Measurements from ENCODE around the gene NR1I2.

Gene NR1I2

DNA sequence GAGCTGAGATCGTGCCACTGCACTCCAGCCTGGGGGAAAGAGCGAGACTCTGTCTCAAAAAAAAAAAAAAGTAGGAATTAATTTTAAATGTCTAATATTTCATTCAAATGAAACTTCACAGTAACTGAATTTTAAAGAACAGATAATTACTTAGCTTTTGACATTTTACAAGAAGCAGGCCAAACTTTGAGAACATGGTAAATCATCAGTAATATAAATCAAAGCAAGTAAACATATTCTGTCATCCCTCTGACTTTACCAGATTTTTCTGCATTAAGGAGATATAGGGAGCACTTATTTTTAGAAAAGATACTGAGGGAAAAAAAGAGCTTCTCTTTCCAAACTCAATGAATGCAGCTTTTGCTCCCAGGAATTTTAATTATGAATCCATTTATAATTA lies 37.0 kb downstream of the NR1I2 start:
- no peak overlapping the region for H3K27ac ChIP-seq (ENCODE audit: low read depth, low read length)
- H3K4me1 ChIP-seq (ENCODE audit: control insufficient read depth, insufficient read depth, low read length), result peaks cover 4% of the 10 kb centered on the region; the same call in 1 of the 2 replicates
- H3K27me3 ChIP-seq (ENCODE audit: control insufficient read depth, insufficient read depth, low read length), result no peaks in the 10 kb centered on the region
- no peak overlapping the region for H3K4me3 ChIP-seq (ENCODE audit: low read depth, low read length)
- H3K36me3 ChIP-seq (ENCODE audit: control insufficient read depth, insufficient read depth, low read length), result no peaks in the 10 kb centered on the region
- no peak overlapping the region for H3K9ac ChIP-seq (ENCODE audit: low read depth, low read length)
- no peaks in the 10 kb centered on the region for H3K9me3 ChIP-seq (ENCODE audit: control insufficient read depth, insufficient read depth, low read length)

DNA sequence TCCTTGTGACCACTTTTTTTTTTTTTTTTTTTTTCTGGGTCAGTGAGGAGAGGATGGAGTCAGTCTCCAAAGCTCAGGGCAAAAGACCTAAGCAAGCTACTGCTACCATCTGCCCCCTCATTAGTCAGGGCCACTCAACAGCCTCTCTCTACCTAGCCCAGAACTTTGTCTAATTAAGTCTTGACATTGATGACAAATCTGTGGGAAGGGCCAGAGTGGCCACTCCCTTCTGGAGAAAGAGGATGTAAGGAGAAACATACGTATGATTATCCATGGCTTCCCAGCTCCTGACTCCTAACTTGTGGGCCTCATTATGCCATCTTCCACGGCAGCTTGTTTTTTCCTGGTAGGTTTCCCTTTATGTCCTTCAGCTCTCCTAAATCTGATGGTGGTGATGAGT lies 37.9 kb downstream of the NR1I2 start:
- Histone ChIP-seq H3K9ac (ENCODE audit: low read depth, low read length) (no peak overlapping the region), H3K27ac (ENCODE audit: low read depth, low read length) (no peak overlapping the region), H3K4me1 (ENCODE audit: control insufficient read depth, insufficient read depth, low read length) (peaks cover 4% of the 10 kb centered on the region; the same call in 1 of the 2 replicates), H3K4me3 (ENCODE audit: low read depth, low read length) (no peak overlapping the region), H3K27me3 (ENCODE audit: control insufficient read depth, insufficient read depth, low read length) (no peaks in the 10 kb centered on the region), H3K9me3 (ENCODE audit: control insufficient read depth, insufficient read depth, low read length) (no peaks in the 10 kb centered on the region), H3K36me3 (ENCODE audit: control insufficient read depth, insufficient read depth, low read length) (no peaks in the 10 kb centered on the region)

- Histone ChIP-seq H3K9me3 (ENCODE audit: control insufficient read depth, insufficient read depth, low read length) (no peaks in the 10 kb centered on the region), H3K27me3 (ENCODE audit: control insufficient read depth, insufficient read depth, low read length) (no peaks in the 10 kb centered on the region), H3K4me1 (ENCODE audit: control insufficient read depth, insufficient read depth, low read length) (peaks cover 22% of the 10 kb centered on the region), H3K36me3 (ENCODE audit: control insufficient read depth, insufficient read depth, low read length) (no peaks in the 10 kb centered on the region), H3K9ac (ENCODE audit: low read depth, low read length) (no peak overlapping the region), H3K27ac (ENCODE audit: low read depth, low read length) (peak overlapping the region; percentile 15), H3K4me3 (ENCODE audit: low read depth, low read length) (no peak overlapping the region)
Observed at GRCh38 chr3:119825820-119826219, 43.9 kb downstream of the NR1I2 start.

- H3K27ac ChIP-seq (ENCODE audit: low read depth, low read length), result no peak overlapping the region
Observed at GRCh38 chr3:119826711-119827608, 45.1 kb downstream of the NR1I2 start.

GRCh38 chr3:119829420-119829819 lies 47.5 kb downstream of the NR1I2 start:
- H3K27me3 ChIP-seq (ENCODE audit: control insufficient read depth, insufficient read depth, low read length), result no peaks in the 10 kb centered on the region
- no peak overlapping the region for H3K4me3 ChIP-seq (ENCODE audit: low read depth, low read length)
- H3K36me3 ChIP-seq (ENCODE audit: control insufficient read depth, insufficient read depth, low read length), result no peaks in the 10 kb centered on the region
- no peak overlapping the region for H3K9ac ChIP-seq (ENCODE audit: low read depth, low read length)
- H3K9me3 ChIP-seq (ENCODE audit: control insufficient read depth, insufficient read depth, low read length), result no peaks in the 10 kb centered on the region
- no peak overlapping the region for H3K27ac ChIP-seq (ENCODE audit: low read depth, low read length)
- H3K4me1 ChIP-seq (ENCODE audit: control insufficient read depth, insufficient read depth, low read length), result peaks cover 19% of the 10 kb centered on the region

More at GRCh38 chr3:119826711-119827608, 45.1 kb downstream of the NR1I2 start:
- Histone ChIP-seq H3K9me3 (ENCODE audit: control insufficient read depth, insufficient read depth, low read length) (no peaks in the 10 kb centered on the region), H3K4me3 (ENCODE audit: low read depth, low read length) (no peak overlapping the region), H3K36me3 (ENCODE audit: control insufficient read depth, insufficient read depth, low read length) (no peaks in the 10 kb centered on the region), H3K9ac (ENCODE audit: low read depth, low read length) (no peak overlapping the region), H3K4me1 (ENCODE audit: control insufficient read depth, insufficient read depth, low read length) (peaks cover 22% of the 10 kb centered on the region), H3K27me3 (ENCODE audit: control insufficient read depth, insufficient read depth, low read length) (no peaks in the 10 kb centered on the region)

DNA sequence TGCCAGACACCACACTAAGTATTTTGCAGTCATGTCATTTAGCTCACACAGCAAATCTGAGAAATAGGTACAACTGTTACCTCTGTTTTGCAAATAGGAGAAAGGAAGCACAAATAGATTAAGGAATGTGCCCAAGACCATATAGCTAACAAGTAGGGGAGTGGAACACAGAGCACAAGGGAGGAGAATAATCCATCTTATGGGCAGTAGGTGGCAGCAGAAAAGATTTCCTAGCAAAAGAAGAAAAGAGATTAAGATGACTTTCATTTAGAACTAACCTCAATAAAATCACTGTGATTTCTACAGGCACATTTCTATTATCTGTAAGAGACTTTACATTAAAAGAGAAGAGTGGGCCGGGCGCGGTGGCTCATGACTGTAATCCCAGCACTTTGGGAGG lies 49.1 kb downstream of the NR1I2 start:
- no peak overlapping the region for H3K4me3 ChIP-seq (ENCODE audit: low read depth, low read length)
- no peaks in the 10 kb centered on the region for H3K36me3 ChIP-seq (ENCODE audit: control insufficient read depth, insufficient read depth, low read length)
- peaks cover 16% of the 10 kb centered on the region for H3K4me1 ChIP-seq (ENCODE audit: control insufficient read depth, insufficient read depth, low read length)
- H3K9me3 ChIP-seq (ENCODE audit: control insufficient read depth, insufficient read depth, low read length), result no peaks in the 10 kb centered on the region
- no peak overlapping the region for H3K9ac ChIP-seq (ENCODE audit: low read depth, low read length)
- H3K27me3 ChIP-seq (ENCODE audit: control insufficient read depth, insufficient read depth, low read length), result no peaks in the 10 kb centered on the region
- H3K27ac ChIP-seq (ENCODE audit: low read depth, low read length), result no peak overlapping the region

GRCh38 chr3:119831941-119832371 lies 50.1 kb downstream of the NR1I2 start:
- no peak overlapping the region for H3K27ac ChIP-seq (ENCODE audit: low read depth, low read length)
- H3K4me1 ChIP-seq (ENCODE audit: control insufficient read depth, insufficient read depth, low read length), result peaks cover 13% of the 10 kb centered on the region
- no peaks in the 10 kb centered on the region for H3K36me3 ChIP-seq (ENCODE audit: control insufficient read depth, insufficient read depth, low read length)
- no peaks in the 10 kb centered on the region for H3K27me3 ChIP-seq (ENCODE audit: control insufficient read depth, insufficient read depth, low read length)
- H3K4me3 ChIP-seq (ENCODE audit: low read depth, low read length), result no peak overlapping the region
- no peaks in the 10 kb centered on the region for H3K9me3 ChIP-seq (ENCODE audit: control insufficient read depth, insufficient read depth, low read length)
- no peak overlapping the region for H3K9ac ChIP-seq (ENCODE audit: low read depth, low read length)

GRCh38 chr3:119834754-119835370 lies 53.0 kb downstream of the NR1I2 start:
- H3K27me3 ChIP-seq (ENCODE audit: control insufficient read depth, insufficient read depth, low read length), result no peaks in the 10 kb centered on the region
- no peaks in the 10 kb centered on the region for H3K4me1 ChIP-seq (ENCODE audit: control insufficient read depth, insufficient read depth, low read length)
- H3K9me3 ChIP-seq (ENCODE audit: control insufficient read depth, insufficient read depth, low read length), result no peaks in the 10 kb centered on the region
- no peak overlapping the region for H3K9ac ChIP-seq (ENCODE audit: low read depth, low read length)
- H3K27ac ChIP-seq (ENCODE audit: low read depth, low read length), result no peak overlapping the region
- no peak overlapping the region for H3K4me3 ChIP-seq (ENCODE audit: low read depth, low read length)
- no peaks in the 10 kb centered on the region for H3K36me3 ChIP-seq (ENCODE audit: control insufficient read depth, insufficient read depth, low read length)

GRCh38 chr3:119835556-119835955 lies 53.7 kb downstream of the NR1I2 start:
- no peaks in the 10 kb centered on the region for H3K27me3 ChIP-seq (ENCODE audit: control insufficient read depth, insufficient read depth, low read length)
- H3K4me3 ChIP-seq (ENCODE audit: low read depth, low read length), result no peak overlapping the region
- no peak overlapping the region for H3K9ac ChIP-seq (ENCODE audit: low read depth, low read length)
- H3K9me3 ChIP-seq (ENCODE audit: control insufficient read depth, insufficient read depth, low read length), result no peaks in the 10 kb centered on the region
- H3K36me3 ChIP-seq (ENCODE audit: control insufficient read depth, insufficient read depth, low read length), result no peaks in the 10 kb centered on the region
- no peak overlapping the region for H3K27ac ChIP-seq (ENCODE audit: low read depth, low read length)
- no peaks in the 10 kb centered on the region for H3K4me1 ChIP-seq (ENCODE audit: control insufficient read depth, insufficient read depth, low read length)

DNA sequence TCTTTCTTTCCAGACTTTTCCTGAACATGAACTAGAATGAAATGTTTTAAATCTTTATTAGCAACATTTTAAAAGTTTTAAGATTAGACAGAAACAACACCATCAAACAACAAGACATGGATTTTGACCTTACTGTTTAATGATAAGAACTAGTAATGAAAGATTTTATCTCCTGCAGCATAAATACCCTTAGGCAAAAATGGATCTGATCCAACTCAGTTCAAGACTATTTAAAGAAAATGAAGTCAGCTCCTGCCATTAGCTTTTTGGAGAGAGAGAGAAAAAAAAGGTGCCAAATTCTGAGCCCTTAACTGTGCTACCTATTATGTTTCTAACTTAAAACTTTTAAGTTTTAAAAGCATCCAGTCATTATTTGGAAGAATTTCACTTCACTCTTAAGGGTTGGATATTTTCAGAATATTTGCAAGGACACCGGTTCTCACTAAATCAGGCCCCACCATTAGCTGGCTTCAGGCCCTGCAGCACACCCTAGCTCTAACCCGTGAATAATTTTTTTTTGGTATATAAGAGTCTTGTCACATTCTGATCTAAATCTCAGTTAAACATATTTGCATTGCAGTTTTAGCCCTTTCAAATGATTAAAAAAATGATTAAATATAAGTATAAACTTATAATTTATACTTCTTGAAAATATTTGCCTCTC lies 60.0 kb downstream of the NR1I2 start:
- Histone ChIP-seq H3K36me3 (ENCODE audit: control insufficient read depth, insufficient read depth, low read length) (0 out of 2 replicates have a peak, but pooled peaks cover 4% of the 10 kb centered on the region), H3K4me1 (ENCODE audit: control insufficient read depth, insufficient read depth, low read length) (no peaks in the 10 kb centered on the region), H3K9me3 (ENCODE audit: control insufficient read depth, insufficient read depth, low read length) (no peaks in the 10 kb centered on the region), H3K27me3 (ENCODE audit: control insufficient read depth, insufficient read depth, low read length) (no peaks in the 10 kb centered on the region), H3K27ac (ENCODE audit: low read depth, low read length) (no peak overlapping the region), H3K9ac (ENCODE audit: low read depth, low read length) (no peak overlapping the region), H3K4me3 (ENCODE audit: low read depth, low read length) (no peak overlapping the region)

GRCh38 chr3:119849126-119849525 lies 67.2 kb downstream of the NR1I2 start:
- Histone ChIP-seq H3K9me3 (ENCODE audit: control insufficient read depth, insufficient read depth, low read length) (no peaks in the 10 kb centered on the region), H3K9ac (ENCODE audit: low read depth, low read length) (no peak overlapping the region), H3K27me3 (ENCODE audit: control insufficient read depth, insufficient read depth, low read length) (no peaks in the 10 kb centered on the region), H3K4me3 (ENCODE audit: low read depth, low read length) (no peak overlapping the region), H3K4me1 (ENCODE audit: control insufficient read depth, insufficient read depth, low read length) (no peaks in the 10 kb centered on the region), H3K27ac (ENCODE audit: low read depth, low read length) (no peak overlapping the region), H3K36me3 (ENCODE audit: control insufficient read depth, insufficient read depth, low read length) (peaks cover 6% of the 10 kb centered on the region; the same call in 1 of the 2 replicates)

Data from HUES48 (cell line).